H1 (cell line): ENCODE data around the gene DES. TPM values are rescaled to one million over a fixed set of nuclear protein-coding genes. Genes with fewer than 3 reads are reported as not detected.

Experiments used
- FOSL1 ChIP-seq: IDR thresholded peaks from 2 replicates; pipeline ENCODE4 v1.6.1; 2011; ENCODE audit warnings: mild to moderate bottlenecking, low read depth, low read length, moderate library complexity; ENCODE audit not compliant: insufficient read depth
- JUN ChIP-seq: IDR thresholded peaks from 2 replicates; pipeline ENCODE4 v1.6.1; 2011; ENCODE audit warnings: low read depth, mild to moderate bottlenecking, improper control_type of control experiment, low read length
- polyA plus RNA-seq, 7 experiments: library from polyadenylated mRNA; depleted of rRNA in 3 of 7; stranded (reverse) in 5 of 7; unstranded in 2 of 7; fragments of >200 nt in 5 of 7; fragments of 200-250 nt in 2 of 7; gene quantifications; 1 replicate in 5 of 7; 2 replicates in 1 of 7; 4 replicates in 1 of 7; pipeline versions ENCODE4 v1.2.1 to v1.2.3, GENCODE V29; 2011 to 2013; ENCODE audit warnings: missing spikeins in 2 of 7, mixed read lengths in 2 of 7
- total RNA-seq: library from RNA; stranded (reverse); fragmentation: NEBNext Ultra II Directional; extraction: Animal tissue kit (Norgen Biotek cat#: 25700); gene quantifications from 2 replicates; pipeline ENCODE4 v1.2.1, GENCODE V29; 2021

DES gene
- total and polyA plus RNA-seq, 2 of the 8 experiments (the other 6 are each of a cell fraction or from before 2014, with no cell fraction given) = 1.8 to 4.3 TPM

DNA sequence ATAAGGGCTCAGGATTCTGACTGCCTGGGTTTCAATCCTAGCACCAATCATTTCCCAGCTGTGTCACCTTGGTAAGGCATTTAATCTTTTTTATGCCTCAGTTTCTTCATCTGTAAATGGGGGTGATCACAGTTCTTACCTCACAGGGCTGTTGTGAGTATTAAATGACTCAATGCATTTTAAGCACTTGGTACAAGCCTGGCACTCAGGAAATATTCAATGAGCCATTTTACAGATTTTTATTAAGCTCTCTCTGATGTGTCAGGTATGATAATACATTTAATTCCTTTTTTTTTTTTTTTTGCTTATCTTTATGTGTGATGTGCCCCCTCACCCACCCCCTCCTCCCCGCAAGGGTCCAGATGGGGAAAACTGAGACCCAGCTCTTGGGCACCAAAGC, 28.5 kb downstream of the DES start (continued):
- TF ChIP-seq JUN (no peak), FOSL1 (no peak)
